Lung (tissue), 12 donors: ENCODE measurements around the gene WDPCP. TPM values are rescaled to one million over a fixed set of nuclear protein-coding genes. Genes with fewer than 3 reads are reported as not detected.
A peak's percentile ranks its signal among the peaks of the same experiment; 100 is the strongest.
"Not testable (repeated sequence)": the region's sequence is repeated elsewhere in the genome, so short reads cannot be mapped to it uniquely, and the experiment has no call there.

Source experiments
- ATAC-seq: fragments of 200-7000 bp; cut with Tn5 transposase; one replicate; pipeline ENCODE4 v1.9.1; 2020; ENCODE audit warnings: moderate number of reproducible peaks; ENCODE audit not compliant: insufficient read depth, low FRiP score
- DNase-seq, 3 donors: peaks; one replicate each; pipeline ENCODE4 v3.0.0-alpha.2; 2013 to 2017
- H3K27ac ChIP-seq, 2 donors: one replicate each; pipeline ENCODE4 v1.5.1; 2013; ENCODE audit warnings: mild to moderate bottlenecking in 2 of 2, moderate library complexity in 2 of 2, control low read depth in 1 of 2, inconsistent platforms in 1 of 2, low read depth in 1 of 2, low read length in 1 of 2
- H3K27me3 ChIP-seq, 3 donors: one replicate each; pipeline ENCODE4 v1.5.1; 2013; ENCODE audit warnings: low read length in 2 of 3; ENCODE audit not compliant: control insufficient read depth in 3 of 3, insufficient read depth in 3 of 3
- H3K36me3 ChIP-seq, 4 donors: one replicate each; pipeline ENCODE4 v1.5.1; 2013; ENCODE audit warnings: low read length in 4 of 4, mild to moderate bottlenecking in 1 of 4, moderate library complexity in 1 of 4; ENCODE audit not compliant: control insufficient read depth in 4 of 4, insufficient read depth in 4 of 4
- H3K4me1 ChIP-seq, 5 donors: one replicate each; pipeline ENCODE4 v1.5.1; 2013; ENCODE audit warnings: low read length in 5 of 5, mild to moderate bottlenecking in 2 of 5, moderate library complexity in 1 of 5; ENCODE audit not compliant: control insufficient read depth in 5 of 5, insufficient read depth in 5 of 5
- H3K4me3 ChIP-seq: one replicate; pipeline ENCODE4 v1.5.1; 2013; ENCODE audit warnings: mild to moderate bottlenecking, control low read depth, moderate library complexity
- H3K9ac ChIP-seq, 2 donors: one replicate each; pipeline ENCODE4 v1.5.1; 2013; ENCODE audit warnings: low read length in 2 of 2, control low read depth in 1 of 2; ENCODE audit not compliant: insufficient read depth in 1 of 2
- H3K9me3 ChIP-seq, 4 donors: one replicate each; pipeline ENCODE4 v1.5.1; 2013; ENCODE audit warnings: low read length in 3 of 4, mild to moderate bottlenecking in 1 of 4, moderate library complexity in 1 of 4; ENCODE audit not compliant: control insufficient read depth in 4 of 4, insufficient read depth in 3 of 4
- CTCF ChIP-seq: IDR thresholded peaks from 2 replicates; pipeline ENCODE4 v1.5.1; 2012; ENCODE audit warnings: mild to moderate bottlenecking; ENCODE audit errors: control extremely low read depth, extremely low read depth
- WGBS, 2 donors: extraction: QIAGEN DNeasy Blood & Tissue Kit; methylation state at CpG; one replicate each; pipeline ENCODE4 v1.1.7; 2013; 5-methylcytosine and 5-hydroxymethylcytosine counted together
- polyA plus RNA-seq, 2 donors: library from polyadenylated mRNA; stranded (reverse); fragments of 200-250 nt; gene quantifications; one replicate each; pipeline ENCODE4 v1.2.1, GENCODE V29; 2013
- total RNA-seq, 2 donors: library from RNA; depleted of rRNA in 1 of 2; stranded (reverse); fragments of >200 nt in 1 of 2; gene quantifications; one replicate each; pipeline ENCODE4 v1.2.1, GENCODE V29; 2014 to 2021
- donor health status: control.
- donor health status: control.
- donor health status: Bipolar disorder and iron deficiency.
- donor health status: healthy.
- donor health status: DM: yes; HTN: yes; CAD: no.

Gene WDPCP
- total and polyA plus RNA-seq, 4 donors = 2.3 to 40.7 (median 8.6) TPM

- Histone ChIP-seq H3K9me3 (peaks cover 0 to 4% (median 2%) of the 10 kb centered on the region in 4 donors), H3K27me3 (no peaks in the 10 kb centered on the region), H3K36me3 (peaks cover 0 to 3% (median 0%) of the 10 kb centered on the region in 4 donors), H3K27ac (no peak overlapping the region), H3K4me3 (no peak overlapping the region), H3K9ac (no peak overlapping the region), H3K4me1 (no peaks in the 10 kb centered on the region)
- TF ChIP-seq CTCF = no peak
- WGBS, 2 donors = 93 to 99% methylated on average over 1 of the region's 1 CpG
- ATAC-seq (no peak), DNase-seq (no peak)
These were observed 277.7 kb downstream of the WDPCP start for GRCh38 chr2:63310614-63311013.

GRCh38 chr2:63301481-63301880, 286.8 kb downstream of the WDPCP start:
- TF ChIP-seq CTCF = no peak
- Histone ChIP-seq H3K4me3 (no peak overlapping the region), H3K4me1 (no peaks in the 10 kb centered on the region), H3K9ac (no peak overlapping the region), H3K27me3 (no peaks in the 10 kb centered on the region), H3K9me3 (peaks cover 8 to 51% (median 30%) of the 10 kb centered on the region in 4 donors), H3K27ac (no peak overlapping the region), H3K36me3 (peaks cover 0 to 2% (median 0%) of the 10 kb centered on the region in 4 donors)
- DNase-seq = peak in 1 of 3 donors; percentile 4
- no peak for ATAC-seq
- 87 to 96% methylated on average over 1 of the region's 1 CpG for WGBS, 2 donors

- no peak for TF ChIP-seq CTCF
- Histone ChIP-seq H3K4me1 (no peaks in the 10 kb centered on the region), H3K36me3 (peaks cover 0 to 2% (median 0%) of the 10 kb centered on the region in 4 donors), H3K9me3 (peaks cover 8 to 51% (median 30%) of the 10 kb centered on the region in 4 donors), H3K9ac (no peak overlapping the region), H3K4me3 (no peak overlapping the region), H3K27ac (no peak overlapping the region), H3K27me3 (no peaks in the 10 kb centered on the region)
- no peak for DNase-seq
- ATAC-seq = no peak
- WGBS, 2 donors = 96 to 100% methylated on average over 2 of the region's 2 CpGs
These were observed 287.4 kb downstream of the WDPCP start for GRCh38 chr2:63300835-63301234.

- DNase-seq (no peak), ATAC-seq (no peak)
- no peak overlapping the region for H3K27ac ChIP-seq
- H3K9me3 ChIP-seq = peaks cover 0 to 8% (median 5%) of the 10 kb centered on the region in 4 donors
- no peaks in the 10 kb centered on the region for H3K27me3 ChIP-seq
- TF ChIP-seq CTCF = no peak
- H3K36me3 ChIP-seq = no peaks in the 10 kb centered on the region
- 97 to 100% methylated on average over 1 of the region's 1 CpG for WGBS, 2 donors
- no peak overlapping the region for H3K9ac ChIP-seq
- no peak overlapping the region for H3K4me3 ChIP-seq
- H3K4me1 ChIP-seq = no peaks in the 10 kb centered on the region
These were observed 300.3 kb downstream of the WDPCP start for GRCh38 chr2:63287956-63288355.

GRCh38 chr2:63286520-63286919, 301.8 kb downstream of the WDPCP start:
- H3K36me3 ChIP-seq, H3K4me1 ChIP-seq, ATAC-seq, H3K9me3 ChIP-seq, H3K9ac ChIP-seq, H3K4me3 ChIP-seq, DNase-seq, H3K27ac ChIP-seq, H3K27me3 ChIP-seq: not testable (repeated sequence)
- WGBS, 2 donors = 93 to 97% methylated on average over 3 to 4 of the region's 4 CpGs
